Panc1 (cell line): ENCODE data around the gene ALDH4A1. TPM values are rescaled to one million over a fixed set of nuclear protein-coding genes. Genes with fewer than 3 reads are reported as not detected.

Experiments
- ATAC-seq: fragments of 200-7000 bp; cut with Tn5 transposase; 2 replicates; pipeline ENCODE4 v1.9.1; 2020; ENCODE audit warnings: mild to moderate bottlenecking, moderate library complexity
- BruUV-seq: library from RNA; stranded (reverse); fragments of 400-500 nt; replicated peaks from 2 replicates; lab custom pipeline; 2021; lab: Mats Ljungman, UMichigan
- CTCF ChIA-PET: fragments of 300-600 bp; sonication (Branson Sonifier 250); formaldehyde crosslinking; loops from one replicate; lab custom pipeline; 2022; ENCODE audit warnings: antibody characterized with exemption; lab: Charles Lee
- POLR2A ChIA-PET: fragments of 300-600 bp; sonication (Branson Sonifier 250); formaldehyde crosslinking; loops from one replicate; lab custom pipeline; 2022; ENCODE audit warnings: antibody characterized with exemption; lab: Charles Lee
- DNase-seq: peaks from one replicate; pipeline ENCODE4 v3.0.0-alpha.2; 2010; ENCODE audit warnings: low read depth, low spot score
- H3K27ac ChIP-seq: 2 replicates; pipeline ENCODE4 v1.5.1; 2011; ENCODE audit warnings: mild to moderate bottlenecking, low read length, inconsistent platforms
- H3K27me3 ChIP-seq: fragments of 200-500 bp; sonication (Bioruptor generic); 2 replicates; pipeline ENCODE4 v1.6.0; 2014; ENCODE audit warnings: low read length, inconsistent platforms; ENCODE audit not compliant: control insufficient read depth, insufficient read depth
- H3K36me3 ChIP-seq: fragments of 200-500 bp; sonication (Bioruptor generic); 2 replicates; pipeline ENCODE4 v1.5.1; 2014; ENCODE audit warnings: inconsistent platforms, mild to moderate bottlenecking, low read length, moderate library complexity; ENCODE audit not compliant: control insufficient read depth, insufficient read depth
- H3K4me1 ChIP-seq: 2 replicates; pipeline ENCODE4 v1.5.1; 2011; ENCODE audit warnings: inconsistent platforms, mild to moderate bottlenecking, low read length, moderate library complexity; ENCODE audit not compliant: control insufficient read depth, insufficient read depth
- H3K4me3 ChIP-seq, 2 experiments: 2 replicates each; pipeline ENCODE4 v1.5.1; 2011 to 2012; ENCODE audit warnings: low read depth in 2 of 2, low read length in 2 of 2, mild to moderate bottlenecking in 2 of 2, inconsistent platforms in 1 of 2, moderate library complexity in 1 of 2
- H3K9me3 ChIP-seq: fragments of 200-500 bp; sonication (Bioruptor generic); 2 replicates; pipeline ENCODE4 v1.5.1; 2014; ENCODE audit warnings: low read depth, mild to moderate bottlenecking, inconsistent platforms, low read length, moderate library complexity; ENCODE audit not compliant: control insufficient read depth, insufficient read depth
- CTCF ChIP-seq: fragments of 450-650 bp; IDR thresholded peaks from 2 replicates; pipeline ENCODE4 v1.5.1; 2017; ENCODE audit warnings: mild to moderate bottlenecking
- POLR2AphosphoS5 ChIP-seq: IDR thresholded peaks from 2 replicates; pipeline ENCODE4 v1.6.1; 2012; ENCODE audit warnings: mild to moderate bottlenecking, low read depth, low read length, moderate library complexity
- SIN3A ChIP-seq: IDR thresholded peaks from 2 replicates; pipeline ENCODE4 v1.6.1; 2012; ENCODE audit warnings: low read depth, mild to moderate bottlenecking, low read length, moderate library complexity, borderline replicate concordance; ENCODE audit not compliant: insufficient read depth
- TCF7L2 ChIP-seq: IDR thresholded peaks from 2 replicates; pipeline ENCODE4 v1.6.1; 2011; ENCODE audit warnings: mild to moderate bottlenecking, low read depth, low read length, inconsistent platforms
- in situ Hi-C: cut with HindIII; loops from 2 replicates; pipeline ENCODE4 v1.10.0; 2016; ENCODE audit warnings: low sequenced_read_pairs, low pct_unique_long_range_greater_than_20kb
- intact Hi-C: fragments of 100-400 bp; cut with micrococcal nuclease; formaldehyde crosslinking; loops from one replicate; pipeline ENCODE4 v1.10.0; 2022; ENCODE audit not compliant: unreplicated experiment
- total RNA-seq: library from RNA; stranded (reverse); gene quantifications from one replicate; pipeline ENCODE4 v1.2.1, GENCODE V29; 2021; ENCODE audit not compliant: unreplicated experiment
- TF ChIP-seq, protein P1 (sequence below), 2 experiments: IDR thresholded peaks; 2 replicates each; pipeline ENCODE4 v1.6.1; 2011 to 2012; ENCODE audit warnings: low read depth in 2 of 2, control low read depth in 1 of 2, low read length in 1 of 2, mild to moderate bottlenecking in 1 of 2, moderate library complexity in 1 of 2; ENCODE audit not compliant: insufficient read depth in 1 of 2

The ALDH4A1 gene
- total RNA-seq, 1 experiment from 2014 or later = 21.7 TPM

- ChIA-PET POLR2A (no interaction called here), CTCF (interaction anchor here (0.6 kb wide), 1 partner anchor 36 kb away, joined by 3 read pairs; no protein-coding TSS in a partner anchor)
- H3K36me3 ChIP-seq = no peaks in the 10 kb centered on the region
- H3K27me3 ChIP-seq = no peaks in the 10 kb centered on the region
- no peaks in the 10 kb centered on the region for H3K9me3 ChIP-seq
- DNase-seq = no peak
- no peak overlapping the region for H3K4me3 ChIP-seq
- no peak overlapping the region for H3K27ac ChIP-seq
- no peaks in the 10 kb centered on the region for H3K4me1 ChIP-seq
- no TSS peak for BruUV-seq
- intact Hi-C loops = no loop called here
- TF ChIP-seq POLR2AphosphoS5 = no peak
- TF ChIP-seq, protein P1, sequence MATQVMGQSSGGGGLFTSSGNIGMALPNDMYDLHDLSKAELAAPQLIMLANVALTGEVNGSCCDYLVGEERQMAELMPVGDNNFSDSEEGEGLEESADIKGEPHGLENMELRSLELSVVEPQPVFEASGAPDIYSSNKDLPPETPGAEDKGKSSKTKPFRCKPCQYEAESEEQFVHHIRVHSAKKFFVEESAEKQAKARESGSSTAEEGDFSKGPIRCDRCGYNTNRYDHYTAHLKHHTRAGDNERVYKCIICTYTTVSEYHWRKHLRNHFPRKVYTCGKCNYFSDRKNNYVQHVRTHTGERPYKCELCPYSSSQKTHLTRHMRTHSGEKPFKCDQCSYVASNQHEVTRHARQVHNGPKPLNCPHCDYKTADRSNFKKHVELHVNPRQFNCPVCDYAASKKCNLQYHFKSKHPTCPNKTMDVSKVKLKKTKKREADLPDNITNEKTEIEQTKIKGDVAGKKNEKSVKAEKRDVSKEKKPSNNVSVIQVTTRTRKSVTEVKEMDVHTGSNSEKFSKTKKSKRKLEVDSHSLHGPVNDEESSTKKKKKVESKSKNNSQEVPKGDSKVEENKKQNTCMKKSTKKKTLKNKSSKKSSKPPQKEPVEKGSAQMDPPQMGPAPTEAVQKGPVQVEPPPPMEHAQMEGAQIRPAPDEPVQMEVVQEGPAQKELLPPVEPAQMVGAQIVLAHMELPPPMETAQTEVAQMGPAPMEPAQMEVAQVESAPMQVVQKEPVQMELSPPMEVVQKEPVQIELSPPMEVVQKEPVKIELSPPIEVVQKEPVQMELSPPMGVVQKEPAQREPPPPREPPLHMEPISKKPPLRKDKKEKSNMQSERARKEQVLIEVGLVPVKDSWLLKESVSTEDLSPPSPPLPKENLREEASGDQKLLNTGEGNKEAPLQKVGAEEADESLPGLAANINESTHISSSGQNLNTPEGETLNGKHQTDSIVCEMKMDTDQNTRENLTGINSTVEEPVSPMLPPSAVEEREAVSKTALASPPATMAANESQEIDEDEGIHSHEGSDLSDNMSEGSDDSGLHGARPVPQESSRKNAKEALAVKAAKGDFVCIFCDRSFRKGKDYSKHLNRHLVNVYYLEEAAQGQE (IDR thresholded peaks at IDR 0.05; ENCODE audit: insufficient read depth in 1 of 2, low read depth in 2 of 2, low read length in 1 of 2) = no peak
- no peak for TF ChIP-seq SIN3A
- no peak for TF ChIP-seq CTCF
- no peak for TF ChIP-seq TCF7L2
- ATAC-seq = no peak
- in situ Hi-C loops = no loop called here
Observed at GRCh38 chr1:18885311-18886002, 16.9 kb downstream of the ALDH4A1 start.

GRCh38 chr1:18884727-18885126 is 17.6 kb downstream of the ALDH4A1 start:
- TF ChIP-seq TCF7L2 (no peak), SIN3A (no peak), CTCF (no peak), POLR2AphosphoS5 (no peak)
- TF ChIP-seq, protein P1 (IDR thresholded peaks at IDR 0.05; ENCODE audit: insufficient read depth in 1 of 2, low read depth in 2 of 2, low read length in 1 of 2) = no peak
- no TSS peak for BruUV-seq
- in situ Hi-C loops = no loop called here
- H3K9me3 ChIP-seq = no peaks in the 10 kb centered on the region
- H3K36me3 ChIP-seq = no peaks in the 10 kb centered on the region
- H3K4me3 ChIP-seq = no peak overlapping the region
- DNase-seq (no peak), ATAC-seq (no peak)
- ChIA-PET CTCF (interaction anchor here (0.5 to 1.7 kb wide), 7 partner anchors 9 to 213 kb away, joined by 3 to 8 read pairs (median 6); no protein-coding TSS in a partner anchor), POLR2A (no interaction called here)
- H3K4me1 ChIP-seq = no peaks in the 10 kb centered on the region
- no peak overlapping the region for H3K27ac ChIP-seq
- H3K27me3 ChIP-seq = no peaks in the 10 kb centered on the region
- intact Hi-C loops = no loop called here
